ENCODE results near the gene ADAP1. TPM values are rescaled to one million over a fixed set of nuclear protein-coding genes. Genes with fewer than 3 reads are reported as not detected.

Gene ADAP1
- total RNA-seq, 1 donor from 2014 or later = 5.2 TPM

DNA sequence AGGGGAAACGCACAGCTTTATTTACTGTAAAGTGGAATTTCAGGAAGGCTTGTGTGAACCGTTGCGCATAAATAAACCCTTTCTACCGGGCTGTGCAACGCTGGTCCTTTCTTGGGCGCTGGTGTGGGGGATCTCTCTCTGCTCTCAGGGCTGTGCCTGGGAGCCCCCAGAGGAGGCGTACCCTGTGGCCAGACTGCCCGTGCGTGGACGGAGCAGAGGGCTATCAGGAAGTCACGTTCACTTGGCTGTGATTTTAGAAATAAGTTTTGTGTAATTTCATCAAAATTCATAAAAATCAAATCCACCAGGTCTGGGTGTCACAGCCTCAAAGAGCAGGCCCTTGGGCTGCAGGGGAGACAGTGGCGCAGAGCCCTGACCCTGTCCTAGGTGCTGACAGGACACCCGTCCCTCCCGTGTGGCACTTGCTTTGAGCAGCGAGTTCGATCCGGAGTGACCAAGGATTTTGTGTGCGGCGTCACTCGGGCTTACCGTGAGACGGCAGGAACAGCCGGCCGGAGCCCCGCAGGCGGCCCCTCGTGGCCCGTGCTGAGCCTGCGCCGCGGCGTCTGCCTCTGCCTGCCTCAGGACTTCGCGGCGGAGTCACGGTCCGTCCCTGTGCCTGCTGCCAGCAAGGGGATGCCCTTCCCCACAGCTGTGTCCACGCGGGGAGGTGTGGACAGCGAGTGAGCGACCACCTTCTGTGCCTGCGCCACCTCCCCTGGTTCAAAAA is 58.0 kb downstream of the ADAP1 start:
- Mint-ChIP-seq H3K4me1 (no peaks in the 10 kb centered on the region), H3K36me3 (ENCODE audit: low read depth) (peaks cover 13% of the 10 kb centered on the region), H3K4me3 (peak overlapping the region; percentile 49), H3K27ac (ENCODE audit: unreplicated experiment) (no peak overlapping the region), H3K9me3 (no peaks in the 10 kb centered on the region), H3K27me3 (ENCODE audit: low read depth) (no peaks in the 10 kb centered on the region)
- DNase-seq (ENCODE audit: low read depth, low spot score) = no peak
- TF ChIP-seq, protein P1, sequence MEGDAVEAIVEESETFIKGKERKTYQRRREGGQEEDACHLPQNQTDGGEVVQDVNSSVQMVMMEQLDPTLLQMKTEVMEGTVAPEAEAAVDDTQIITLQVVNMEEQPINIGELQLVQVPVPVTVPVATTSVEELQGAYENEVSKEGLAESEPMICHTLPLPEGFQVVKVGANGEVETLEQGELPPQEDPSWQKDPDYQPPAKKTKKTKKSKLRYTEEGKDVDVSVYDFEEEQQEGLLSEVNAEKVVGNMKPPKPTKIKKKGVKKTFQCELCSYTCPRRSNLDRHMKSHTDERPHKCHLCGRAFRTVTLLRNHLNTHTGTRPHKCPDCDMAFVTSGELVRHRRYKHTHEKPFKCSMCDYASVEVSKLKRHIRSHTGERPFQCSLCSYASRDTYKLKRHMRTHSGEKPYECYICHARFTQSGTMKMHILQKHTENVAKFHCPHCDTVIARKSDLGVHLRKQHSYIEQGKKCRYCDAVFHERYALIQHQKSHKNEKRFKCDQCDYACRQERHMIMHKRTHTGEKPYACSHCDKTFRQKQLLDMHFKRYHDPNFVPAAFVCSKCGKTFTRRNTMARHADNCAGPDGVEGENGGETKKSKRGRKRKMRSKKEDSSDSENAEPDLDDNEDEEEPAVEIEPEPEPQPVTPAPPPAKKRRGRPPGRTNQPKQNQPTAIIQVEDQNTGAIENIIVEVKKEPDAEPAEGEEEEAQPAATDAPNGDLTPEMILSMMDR (conservative IDR thresholded peaks at IDR 0.05) = no peak

DNA sequence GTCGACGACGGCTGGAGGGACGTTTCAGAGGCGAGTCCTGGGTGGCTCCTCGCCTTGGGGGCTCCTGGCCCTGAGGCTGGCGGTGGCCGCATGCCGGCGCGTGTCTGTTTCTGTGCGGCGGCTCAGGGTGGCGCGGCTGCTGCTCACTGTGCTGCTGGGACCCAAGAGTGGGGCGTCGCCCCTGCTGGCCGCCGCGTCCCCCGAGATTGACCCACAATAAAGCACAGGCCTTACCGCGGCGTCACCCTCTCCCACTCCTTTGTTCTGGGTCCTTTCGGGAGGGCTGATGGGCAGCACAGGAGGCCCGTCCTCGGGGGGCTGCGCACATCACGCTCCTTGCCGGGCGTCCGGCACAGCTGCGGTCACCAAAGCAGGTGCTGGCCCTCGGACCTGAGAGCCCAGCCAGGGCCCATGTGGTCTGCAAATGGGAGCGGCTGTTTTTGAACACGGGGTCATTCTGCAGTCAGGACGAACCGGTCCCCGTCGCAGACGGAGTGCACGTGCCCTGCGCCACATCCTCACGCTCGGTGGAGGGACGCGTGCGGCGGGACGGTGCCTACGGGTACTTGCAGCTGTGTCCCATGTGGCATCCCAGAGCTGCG is 58.9 kb downstream of the ADAP1 start:
- Mint-ChIP-seq H3K27ac (ENCODE audit: unreplicated experiment) (no peak overlapping the region), H3K4me1 (no peaks in the 10 kb centered on the region), H3K9me3 (no peaks in the 10 kb centered on the region), H3K36me3 (ENCODE audit: low read depth) (peaks cover 13% of the 10 kb centered on the region), H3K4me3 (no peak overlapping the region), H3K27me3 (ENCODE audit: low read depth) (no peaks in the 10 kb centered on the region)
- TF ChIP-seq, protein P1 (conservative IDR thresholded peaks at IDR 0.05) = no peak
- no peak for DNase-seq (ENCODE audit: low read depth, low spot score)

DNA sequence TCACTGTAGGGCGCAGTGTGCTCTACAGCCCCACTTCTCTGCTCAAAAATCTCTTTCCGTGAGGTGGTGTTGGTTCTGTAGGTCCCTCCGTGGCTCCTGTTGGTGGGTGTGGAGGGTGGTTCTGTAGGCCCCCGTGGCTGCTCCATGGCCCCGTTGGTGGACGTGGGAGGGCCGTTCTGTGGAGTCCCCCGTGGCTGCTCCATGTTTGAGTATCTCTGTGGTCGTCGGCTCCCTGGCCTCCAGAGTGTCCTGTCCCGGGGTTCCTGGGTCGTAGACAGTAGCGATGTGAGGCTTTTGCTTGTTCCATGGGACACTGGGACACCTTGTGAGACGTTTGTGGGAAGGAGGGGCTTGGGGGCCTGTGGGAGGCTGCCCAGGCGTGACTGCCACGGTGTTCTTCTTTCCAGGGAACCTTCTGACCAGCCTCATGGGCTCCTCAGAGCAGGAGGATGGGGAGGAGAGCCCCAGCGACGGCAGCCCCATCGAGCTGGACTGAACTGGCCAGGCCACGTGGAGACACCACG is 59.5 kb downstream of the ADAP1 start:
- Mint-ChIP-seq H3K27ac (ENCODE audit: unreplicated experiment) (no peak overlapping the region), H3K27me3 (ENCODE audit: low read depth) (no peaks in the 10 kb centered on the region), H3K4me1 (no peaks in the 10 kb centered on the region), H3K36me3 (ENCODE audit: low read depth) (peaks cover 13% of the 10 kb centered on the region), H3K9me3 (no peaks in the 10 kb centered on the region), H3K4me3 (no peak overlapping the region)
- DNase-seq (ENCODE audit: low read depth, low spot score) = no peak
- TF ChIP-seq, protein P1 (conservative IDR thresholded peaks at IDR 0.05) = no peak

DNA sequence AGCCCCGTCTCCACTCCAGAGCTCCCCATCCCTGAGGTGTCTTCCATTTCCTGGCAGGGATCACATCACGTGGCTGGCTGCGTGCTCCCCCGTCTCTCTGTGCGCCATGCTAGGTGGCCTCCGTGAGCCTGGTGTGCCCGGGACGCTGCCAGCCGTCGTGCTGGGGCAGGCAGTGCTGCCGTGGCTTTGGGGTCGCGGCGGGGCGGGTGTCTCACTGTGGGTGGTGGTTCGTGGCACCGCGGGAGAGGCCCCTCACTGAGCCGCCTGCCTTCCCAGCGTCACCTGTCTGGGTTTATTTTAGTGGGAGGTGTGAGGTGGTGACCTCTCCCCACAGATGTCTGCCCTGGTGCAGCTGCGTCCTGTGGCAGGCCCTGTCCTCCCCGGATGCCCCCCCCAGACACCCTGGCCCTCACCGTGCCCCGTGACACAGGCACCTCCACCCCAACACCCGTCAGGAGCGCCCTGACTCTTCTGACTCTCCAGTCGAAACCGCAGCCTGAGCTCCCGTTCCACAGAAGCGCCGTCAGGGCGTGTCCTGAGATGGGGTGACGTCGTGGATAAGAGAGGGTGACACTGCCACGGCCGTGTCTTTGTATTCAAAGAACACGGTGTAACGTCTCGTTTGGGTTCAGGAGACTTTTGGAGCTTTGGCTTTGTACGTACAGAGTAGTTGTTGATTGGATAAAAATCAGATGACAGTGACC is 60.2 kb downstream of the ADAP1 start:
- DNase-seq (ENCODE audit: low read depth, low spot score) = no peak
- Mint-ChIP-seq H3K27ac (ENCODE audit: unreplicated experiment) (no peak overlapping the region), H3K27me3 (ENCODE audit: low read depth) (no peaks in the 10 kb centered on the region), H3K4me3 (no peak overlapping the region), H3K9me3 (no peaks in the 10 kb centered on the region), H3K36me3 (ENCODE audit: low read depth) (peaks cover 13% of the 10 kb centered on the region), H3K4me1 (no peaks in the 10 kb centered on the region)
- TF ChIP-seq, protein P1 (conservative IDR thresholded peaks at IDR 0.05) = no peak

DNA sequence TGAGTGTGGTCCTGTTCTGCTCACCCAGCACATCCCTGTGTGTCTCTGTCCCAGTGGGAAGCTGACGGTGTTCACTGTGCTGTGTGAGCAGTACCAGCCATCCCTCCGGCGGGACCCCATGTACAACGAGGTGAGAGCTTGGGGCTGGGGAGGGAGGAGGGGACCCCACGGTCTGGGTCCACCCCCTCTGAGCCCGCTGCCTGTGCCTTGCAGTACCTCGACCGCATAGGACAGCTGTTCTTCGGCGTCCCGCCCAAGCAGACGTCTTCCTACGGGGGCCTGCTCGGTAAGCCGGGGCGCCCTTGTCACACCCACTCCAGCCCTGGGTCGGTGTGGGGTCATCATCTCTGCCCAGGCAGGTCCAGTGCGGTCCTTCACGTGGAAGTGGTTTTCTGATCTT is 60.8 kb downstream of the ADAP1 start:
- no peak for DNase-seq (ENCODE audit: low read depth, low spot score)
- Mint-ChIP-seq H3K4me3 (no peak overlapping the region), H3K4me1 (no peaks in the 10 kb centered on the region), H3K36me3 (ENCODE audit: low read depth) (peaks cover 13% of the 10 kb centered on the region), H3K27me3 (ENCODE audit: low read depth) (no peaks in the 10 kb centered on the region), H3K27ac (ENCODE audit: unreplicated experiment) (no peak overlapping the region), H3K9me3 (no peaks in the 10 kb centered on the region)
- TF ChIP-seq, protein P1 (conservative IDR thresholded peaks at IDR 0.05) = no peak
